Thyroid gland (tissue), 4 donors: Measurements from ENCODE around the gene PGS1.

ENCODE experiments used
- CTCF ChIP-seq, 6 experiments: fragments of 200-600 bp in 3 of 6; fragments of 450-650 bp in 3 of 6; sonication (generic) in 3 of 6; IDR thresholded peaks; one replicate each; pipeline ENCODE4 v1.5.1; 2016 to 2019; ENCODE audit warnings: antibody characterized with exemption in 6 of 6, mild to moderate bottlenecking in 2 of 6, inconsistent platforms in 1 of 6, moderate library complexity in 1 of 6
- POLR2A ChIP-seq, 2 donors: fragments of 450-650 bp; IDR thresholded peaks; one replicate each; pipeline ENCODE4 v1.6.1; 2017; ENCODE audit warnings: antibody characterized with exemption in 2 of 2, mild to moderate bottlenecking in 2 of 2, moderate library complexity in 1 of 2

DNA sequence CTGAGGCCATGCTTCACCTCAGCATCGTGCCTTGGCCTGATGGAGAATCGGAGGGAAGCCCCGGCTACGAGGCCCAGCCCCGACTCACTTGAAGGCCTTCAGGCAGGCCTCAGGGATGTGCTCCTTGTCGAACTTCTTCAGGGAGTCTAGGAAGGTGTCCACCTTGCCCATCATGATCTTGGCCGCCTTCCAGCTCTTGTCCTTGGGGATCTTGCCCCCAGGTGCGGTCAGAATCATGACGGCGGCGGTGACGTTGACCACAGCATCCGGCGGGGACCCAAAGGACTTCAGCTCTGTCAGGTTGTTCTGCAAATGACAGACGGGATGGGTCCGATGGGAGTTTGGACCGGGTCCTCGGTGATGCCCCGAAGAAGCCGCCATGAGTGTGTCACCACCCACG is 81.2 kb downstream of the PGS1 start:
- TF ChIP-seq POLR2A (IDR thresholded peaks at IDR 0.05) (no peak), CTCF (IDR thresholded peaks at IDR 0.05) (no peak)
